Ishikawa (cell line): ENCODE results near the gene ACKR2.

Source experiments
- EGR1 ChIP-seq: IDR thresholded peaks from 2 replicates; pipeline ENCODE4 v1.6.1; 2012
- MAX ChIP-seq: IDR thresholded peaks from 2 replicates; pipeline ENCODE4 v1.6.1; 2012
- NFIC ChIP-seq: IDR thresholded peaks from 2 replicates; pipeline ENCODE4 v1.6.1; 2012
- REST ChIP-seq: IDR thresholded peaks from 2 replicates; pipeline ENCODE4 v1.6.1; 2012; ENCODE audit warnings: low read depth, mild to moderate bottlenecking
- TAF1 ChIP-seq: IDR thresholded peaks from 2 replicates; pipeline ENCODE4 v1.6.1; 2012; ENCODE audit warnings: low read depth, mild to moderate bottlenecking
- TCF12 ChIP-seq: IDR thresholded peaks from 2 replicates; pipeline ENCODE4 v1.6.1; 2012; ENCODE audit warnings: low read depth
- TEAD4 ChIP-seq: IDR thresholded peaks from 2 replicates; pipeline ENCODE4 v1.6.1; 2012
- USF1 ChIP-seq: IDR thresholded peaks from 2 replicates; pipeline ENCODE4 v1.6.1; 2012

GRCh38 chr3:42873221-42873982 is 64.2 kb downstream of the ACKR2 start:
- TF ChIP-seq REST = no peak
- no peak for TF ChIP-seq USF1
- no peak for TF ChIP-seq TAF1
- TF ChIP-seq TCF12 = no peak
- peak; percentile 39 for TF ChIP-seq TEAD4
- no peak for TF ChIP-seq EGR1
- no peak for TF ChIP-seq NFIC
- no peak for TF ChIP-seq MAX
